Hepatocyte (in vitro differentiated cells): Measurements from ENCODE around the gene SETD9. TPM values are rescaled to one million over a fixed set of nuclear protein-coding genes. Genes with fewer than 3 reads are reported as not detected.

Source experiments
- DNase-seq: peaks from one replicate; pipeline ENCODE4 v3.0.0-alpha.2; 2016; ENCODE audit warnings: low spot score
- H2AFZ ChIP-seq: fragments of 200-600 bp; sonication (generic); 2 replicates; pipeline ENCODE4 v1.6.0; 2016; ENCODE audit warnings: antibody characterized with exemption, mild to moderate bottlenecking
- H3K27ac ChIP-seq: fragments of 200-600 bp; sonication (generic); 2 replicates; pipeline ENCODE4 v1.5.1; 2016; ENCODE audit warnings: mild to moderate bottlenecking
- H3K27me3 ChIP-seq: fragments of 200-600 bp; sonication (generic); 2 replicates; pipeline ENCODE4 v1.6.1; 2016
- H3K36me3 ChIP-seq: fragments of 200-600 bp; sonication (generic); replicated peaks from 2 replicates; pipeline ENCODE4 v1.5.1; 2016; ENCODE audit warnings: low read depth; ENCODE audit not compliant: insufficient read depth
- H3K4me1 ChIP-seq: fragments of 200-600 bp; sonication (generic); 2 replicates; pipeline ENCODE4 v1.5.1; 2016; ENCODE audit warnings: mild to moderate bottlenecking, moderate library complexity; ENCODE audit not compliant: insufficient read depth
- H3K4me2 ChIP-seq: fragments of 200-600 bp; sonication (generic); 2 replicates; pipeline ENCODE4 v1.6.0; 2016
- H3K4me3 ChIP-seq: fragments of 200-600 bp; sonication (generic); 2 replicates; pipeline ENCODE4 v1.5.1; 2016; ENCODE audit warnings: mild to moderate bottlenecking
- H3K79me2 ChIP-seq: fragments of 200-600 bp; sonication (generic); 2 replicates; pipeline ENCODE4 v1.6.0; 2017; ENCODE audit warnings: mild to moderate bottlenecking
- H3K9me2 ChIP-seq: fragments of 200-600 bp; sonication (generic); replicated peaks from 2 replicates; pipeline ENCODE4 v1.6.0; 2017; ENCODE audit warnings: mild to moderate bottlenecking; ENCODE audit not compliant: insufficient read depth
- H3K9me3 ChIP-seq: fragments of 200-600 bp; sonication (generic); 2 replicates; pipeline ENCODE4 v1.5.1; 2016; ENCODE audit warnings: low read depth, mild to moderate bottlenecking
- H4K20me1 ChIP-seq: fragments of 200-600 bp; sonication (generic); 2 replicates; pipeline ENCODE4 v1.6.0; 2016; ENCODE audit warnings: mild to moderate bottlenecking; ENCODE audit not compliant: insufficient read depth, poor library complexity, severe bottlenecking
- EZH2 ChIP-seq: fragments of 200-600 bp; sonication (generic); IDR thresholded peaks from 2 replicates; pipeline ENCODE4 v1.6.1; 2016; ENCODE audit warnings: antibody characterized with exemption, mild to moderate bottlenecking, borderline replicate concordance
- EZH2phosphoT487 ChIP-seq: fragments of 200-600 bp; sonication (generic); IDR thresholded peaks from one replicate; pipeline ENCODE4 v1.6.1; 2018; ENCODE audit warnings: antibody characterized with exemption, mild to moderate bottlenecking, low read depth, moderate library complexity; ENCODE audit not compliant: unreplicated experiment, severe bottlenecking
- WGBS: methylation state at CpG from one replicate; pipeline ENCODE4 v1.1.6; 2016; ENCODE audit warnings: low lambda C conversion rate; ENCODE audit errors: missing lambda C conversion rate; 5-methylcytosine and 5-hydroxymethylcytosine counted together
- polyA plus RNA-seq: library from polyadenylated mRNA; unstranded; fragments of >200 nt; fragmentation: Nextera tagmentation; extraction: Ambion mirVana; gene quantifications from 2 replicates; pipeline ENCODE4 v1.2.1, GENCODE V29; 2016
- total RNA-seq: library from RNA; depleted of rRNA; stranded (reverse); fragments of >200 nt; gene quantifications from 2 replicates; pipeline ENCODE4 v1.2.3, GENCODE V29; 2014
- TF ChIP-seq, protein P1 (sequence below): fragments of 200-600 bp; sonication (generic); IDR thresholded peaks from 2 replicates; pipeline ENCODE4 v1.5.1; 2016; ENCODE audit warnings: antibody characterized with exemption, mild to moderate bottlenecking; ENCODE audit not compliant: poor library complexity

The SETD9 gene
- total and polyA plus RNA-seq, 2 experiments from 2014 or later = 17.1 to 21.8 TPM

GRCh38 chr5:56871777-56872176 is 37.6 kb upstream of the SETD9 start:
- no peak overlapping the region for H3K27ac ChIP-seq
- no peak overlapping the region for H2AFZ ChIP-seq
- peaks cover 8% of the 10 kb centered on the region for H3K79me2 ChIP-seq
- no peak overlapping the region for H3K4me3 ChIP-seq
- no peak overlapping the region for H3K4me2 ChIP-seq
- no peaks in the 10 kb centered on the region for H3K27me3 ChIP-seq
- no peaks in the 10 kb centered on the region for H3K4me1 ChIP-seq
- no peaks in the 10 kb centered on the region for H3K9me3 ChIP-seq
- H3K36me3 ChIP-seq = no peaks in the 10 kb centered on the region
- H3K9me2 ChIP-seq = no peaks in the 10 kb centered on the region
- DNase-seq = no peak
- WGBS = 99% methylated on average over 2 of the region's 2 CpGs
- no peaks in the 10 kb centered on the region for H4K20me1 ChIP-seq
- TF ChIP-seq, protein P1, sequence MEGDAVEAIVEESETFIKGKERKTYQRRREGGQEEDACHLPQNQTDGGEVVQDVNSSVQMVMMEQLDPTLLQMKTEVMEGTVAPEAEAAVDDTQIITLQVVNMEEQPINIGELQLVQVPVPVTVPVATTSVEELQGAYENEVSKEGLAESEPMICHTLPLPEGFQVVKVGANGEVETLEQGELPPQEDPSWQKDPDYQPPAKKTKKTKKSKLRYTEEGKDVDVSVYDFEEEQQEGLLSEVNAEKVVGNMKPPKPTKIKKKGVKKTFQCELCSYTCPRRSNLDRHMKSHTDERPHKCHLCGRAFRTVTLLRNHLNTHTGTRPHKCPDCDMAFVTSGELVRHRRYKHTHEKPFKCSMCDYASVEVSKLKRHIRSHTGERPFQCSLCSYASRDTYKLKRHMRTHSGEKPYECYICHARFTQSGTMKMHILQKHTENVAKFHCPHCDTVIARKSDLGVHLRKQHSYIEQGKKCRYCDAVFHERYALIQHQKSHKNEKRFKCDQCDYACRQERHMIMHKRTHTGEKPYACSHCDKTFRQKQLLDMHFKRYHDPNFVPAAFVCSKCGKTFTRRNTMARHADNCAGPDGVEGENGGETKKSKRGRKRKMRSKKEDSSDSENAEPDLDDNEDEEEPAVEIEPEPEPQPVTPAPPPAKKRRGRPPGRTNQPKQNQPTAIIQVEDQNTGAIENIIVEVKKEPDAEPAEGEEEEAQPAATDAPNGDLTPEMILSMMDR = no peak
- TF ChIP-seq EZH2 (no peak), EZH2phosphoT487 (no peak)

DNA sequence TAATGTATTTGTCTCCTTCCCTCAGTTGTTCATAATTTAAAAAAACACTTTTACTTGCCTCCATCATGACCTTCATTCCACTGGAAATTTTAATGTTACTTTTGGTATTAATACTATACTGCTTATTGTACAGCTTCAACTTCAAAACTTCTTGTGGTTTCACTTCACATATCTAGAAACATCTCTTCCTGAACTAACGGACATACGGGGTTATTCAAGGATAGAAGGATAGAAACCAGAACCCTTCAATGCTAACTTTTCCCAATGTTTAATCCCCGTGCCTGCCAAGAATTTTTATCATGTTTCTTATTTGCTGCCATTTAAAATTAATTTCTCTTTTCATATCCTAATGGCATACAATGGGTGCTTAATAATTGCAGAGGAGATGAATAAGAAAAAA is 36.3 kb upstream of the SETD9 start:
- DNase-seq = no peak
- no peaks in the 10 kb centered on the region for H3K4me1 ChIP-seq
- H3K4me2 ChIP-seq = no peak overlapping the region
- no peak for TF ChIP-seq EZH2phosphoT487
- no peaks in the 10 kb centered on the region for H3K9me2 ChIP-seq
- no peak overlapping the region for H2AFZ ChIP-seq
- H3K27ac ChIP-seq = no peak overlapping the region
- no peaks in the 10 kb centered on the region for H3K27me3 ChIP-seq
- no peaks in the 10 kb centered on the region for H4K20me1 ChIP-seq
- H3K79me2 ChIP-seq = peaks cover 8% of the 10 kb centered on the region
- WGBS = 79% methylated on average over 3 of the region's 3 CpGs
- H3K9me3 ChIP-seq = no peaks in the 10 kb centered on the region
- H3K4me3 ChIP-seq = no peak overlapping the region
- H3K36me3 ChIP-seq = no peaks in the 10 kb centered on the region

DNA sequence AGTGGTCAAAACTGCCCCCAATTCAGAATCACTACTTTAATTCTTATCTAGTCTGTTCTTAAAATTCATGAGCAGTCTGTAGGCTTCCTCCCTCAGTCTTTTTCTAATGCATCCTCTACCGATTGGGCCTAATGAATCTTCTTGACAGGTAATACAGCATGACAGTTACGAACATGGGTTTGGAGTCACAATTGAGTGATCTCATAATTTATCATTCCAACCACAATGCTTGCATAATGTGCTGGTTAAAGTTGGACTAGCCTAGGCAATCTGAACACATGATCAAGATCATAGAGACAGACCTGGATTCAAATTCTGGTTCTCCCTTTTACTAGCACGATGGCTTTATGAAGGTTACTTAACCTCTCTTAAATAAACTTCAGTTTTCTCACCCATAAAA is 33.1 kb upstream of the SETD9 start:
- Histone ChIP-seq H3K27me3 (no peaks in the 10 kb centered on the region), H3K4me2 (no peak overlapping the region), H3K79me2 (no peaks in the 10 kb centered on the region), H3K4me1 (no peaks in the 10 kb centered on the region), H4K20me1 (no peaks in the 10 kb centered on the region), H3K9me3 (no peaks in the 10 kb centered on the region), H3K27ac (no peak overlapping the region), H3K4me3 (no peak overlapping the region), H3K9me2 (no peaks in the 10 kb centered on the region), H3K36me3 (no peaks in the 10 kb centered on the region), H2AFZ (no peak overlapping the region)
- WGBS = 91% methylated on average over 3 of the region's 3 CpGs
- TF ChIP-seq, protein P1 = no peak
- no peak for TF ChIP-seq EZH2
- TF ChIP-seq EZH2phosphoT487 = no peak
- no peak for DNase-seq

- TF ChIP-seq EZH2 (no peak), EZH2phosphoT487 (no peak)
- TF ChIP-seq, protein P1 = no peak
- Histone ChIP-seq H3K9me2 (no peaks in the 10 kb centered on the region), H3K27me3 (no peaks in the 10 kb centered on the region), H2AFZ (no peak overlapping the region), H3K4me1 (no peaks in the 10 kb centered on the region), H3K9me3 (no peaks in the 10 kb centered on the region), H4K20me1 (no peaks in the 10 kb centered on the region), H3K4me2 (no peak overlapping the region), H3K79me2 (no peaks in the 10 kb centered on the region), H3K36me3 (no peaks in the 10 kb centered on the region), H3K4me3 (no peak overlapping the region), H3K27ac (no peak overlapping the region)
- WGBS = 96% methylated on average over 5 of the region's 5 CpGs
- no peak for DNase-seq
These were observed 27.8 kb upstream of the SETD9 start for GRCh38 chr5:56881571-56881970.
